ENCODE results near the gene SERPINF2. TPM values are rescaled to one million over a fixed set of nuclear protein-coding genes. Genes with fewer than 3 reads are reported as not detected.
"Not testable (repeated sequence)": the region's sequence is repeated elsewhere in the genome, so short reads cannot be mapped to it uniquely, and the experiment has no call there.

Gene SERPINF2
- total and polyA plus RNA-seq, 5 donors from 2014 or later = 0.69 TPM; not detected in 4

GRCh38 chr17:1764284-1764683, 21.6 kb downstream of the SERPINF2 start:
- H3K4me1 Mint-ChIP-seq = peaks cover 6 to 44% (median 15%) of the 10 kb centered on the region in 4 donors
- peak overlapping the region; percentile 48 to 83 (median 74) for H3K4me3 Mint-ChIP-seq
- peak overlapping the region; percentile 72 to 94 (median 84) for H3K27ac Mint-ChIP-seq
- H3K36me3 ChIP-seq (ENCODE audit: control insufficient read depth, insufficient read depth, low read length) = no peaks in the 10 kb centered on the region
- no peaks in the 10 kb centered on the region for H3K27me3 ChIP-seq (ENCODE audit: control insufficient read depth, insufficient read depth, low read length)
- peaks cover 35% of the 10 kb centered on the region for H3K4me1 ChIP-seq (ENCODE audit: control insufficient read depth, insufficient read depth, low read length, poor library complexity, severe bottlenecking)
- DNase-seq (peak; percentile 25 to 97 (median 72)), ATAC-seq (ENCODE audit: low read depth in 2 of 2) (peak; percentile 90 to 91)
- H3K4me3 ChIP-seq (ENCODE audit: low read depth, low read length) = peak overlapping the region; percentile 35
- no peaks in the 10 kb centered on the region for H3K9me3 ChIP-seq (ENCODE audit: control insufficient read depth in 2 of 2, low read length in 2 of 2)
- H3K27me3 Mint-ChIP-seq = no peaks in the 10 kb centered on the region
- peak overlapping the region; percentile 69 for H3K27ac ChIP-seq (ENCODE audit: insufficient read depth, low read length, poor library complexity, severe bottlenecking)
- H3K9me3 Mint-ChIP-seq = no peaks in the 10 kb centered on the region
- H3K36me3 Mint-ChIP-seq = no peaks in the 10 kb centered on the region

GRCh38 chr17:1764705-1765104, 22.0 kb downstream of the SERPINF2 start:
- H3K36me3 Mint-ChIP-seq; H3K36me3 ChIP-seq (ENCODE audit: control insufficient read depth, insufficient read depth, low read length); H3K4me3 ChIP-seq (ENCODE audit: low read depth, low read length); DNase-seq; ATAC-seq (ENCODE audit: low read depth in 2 of 2); H3K9me3 ChIP-seq (ENCODE audit: control insufficient read depth in 2 of 2, low read length in 2 of 2); H3K27me3 ChIP-seq (ENCODE audit: control insufficient read depth, insufficient read depth, low read length); H3K27me3 Mint-ChIP-seq; H3K9me3 Mint-ChIP-seq: not testable (repeated sequence)
- Mint-ChIP-seq H3K4me1 (peaks cover 6 to 48% (median 15%) of the 10 kb centered on the region in 4 donors), H3K4me3 (peak overlapping the region; percentile 48 to 83 (median 74)), H3K27ac (peak overlapping the region; percentile 72 to 94 (median 84))
- peaks cover 35% of the 10 kb centered on the region for H3K4me1 ChIP-seq (ENCODE audit: control insufficient read depth, insufficient read depth, low read length, poor library complexity, severe bottlenecking)
- peak overlapping the region; percentile 69 for H3K27ac ChIP-seq (ENCODE audit: insufficient read depth, low read length, poor library complexity, severe bottlenecking)

- no peaks in the 10 kb centered on the region for H3K36me3 Mint-ChIP-seq
- Histone ChIP-seq H3K27ac (ENCODE audit: insufficient read depth, low read length, poor library complexity, severe bottlenecking) (no peak overlapping the region), H3K4me3 (ENCODE audit: low read depth, low read length) (no peak overlapping the region), H3K9me3 (ENCODE audit: control insufficient read depth in 2 of 2, low read length in 2 of 2) (no peaks in the 10 kb centered on the region), H3K4me1 (ENCODE audit: control insufficient read depth, insufficient read depth, low read length, poor library complexity, severe bottlenecking) (peaks cover 35% of the 10 kb centered on the region), H3K27me3 (ENCODE audit: control insufficient read depth, insufficient read depth, low read length) (no peaks in the 10 kb centered on the region), H3K36me3 (ENCODE audit: control insufficient read depth, insufficient read depth, low read length) (no peaks in the 10 kb centered on the region)
- no peak for DNase-seq
- no peak overlapping the region for H3K27ac Mint-ChIP-seq
- H3K4me3 Mint-ChIP-seq = no peak overlapping the region
- H3K4me1 Mint-ChIP-seq = peaks cover 6 to 52% (median 15%) of the 10 kb centered on the region in 4 donors
- no peak for ATAC-seq (ENCODE audit: low read depth in 2 of 2)
- no peaks in the 10 kb centered on the region for H3K9me3 Mint-ChIP-seq
- H3K27me3 Mint-ChIP-seq = no peaks in the 10 kb centered on the region
These were observed 22.9 kb downstream of the SERPINF2 start for GRCh38 chr17:1765576-1765975.

GRCh38 chr17:1766382-1767135, 23.9 kb downstream of the SERPINF2 start:
- Histone ChIP-seq H3K4me1 (ENCODE audit: control insufficient read depth, insufficient read depth, low read length, poor library complexity, severe bottlenecking) (peaks cover 32% of the 10 kb centered on the region), H3K36me3 (ENCODE audit: control insufficient read depth, insufficient read depth, low read length) (no peaks in the 10 kb centered on the region), H3K9me3 (ENCODE audit: control insufficient read depth in 2 of 2, low read length in 2 of 2) (no peaks in the 10 kb centered on the region), H3K27me3 (ENCODE audit: control insufficient read depth, insufficient read depth, low read length) (no peaks in the 10 kb centered on the region), H3K27ac (ENCODE audit: insufficient read depth, low read length, poor library complexity, severe bottlenecking) (no peak overlapping the region), H3K4me3 (ENCODE audit: low read depth, low read length) (no peak overlapping the region)
- ATAC-seq (ENCODE audit: low read depth in 2 of 2) (no peak), DNase-seq (no peak)
- Mint-ChIP-seq H3K9me3 (no peaks in the 10 kb centered on the region), H3K27ac (peak overlapping the region in 1 of 3 donors; percentile 5), H3K4me1 (peaks cover 6 to 52% (median 15%) of the 10 kb centered on the region in 4 donors), H3K4me3 (no peak overlapping the region), H3K27me3 (no peaks in the 10 kb centered on the region), H3K36me3 (no peaks in the 10 kb centered on the region)

GRCh38 chr17:1767358-1767757, 24.7 kb downstream of the SERPINF2 start:
- ATAC-seq (ENCODE audit: low read depth in 2 of 2) (no peak), DNase-seq (no peak)
- no peaks in the 10 kb centered on the region for H3K36me3 Mint-ChIP-seq
- peak overlapping the region in 1 of 4 donors; percentile 35 for H3K4me3 Mint-ChIP-seq
- H3K36me3 ChIP-seq (ENCODE audit: control insufficient read depth, insufficient read depth, low read length) = no peaks in the 10 kb centered on the region
- no peaks in the 10 kb centered on the region for H3K9me3 Mint-ChIP-seq
- H3K4me3 ChIP-seq (ENCODE audit: low read depth, low read length) = no peak overlapping the region
- H3K4me1 ChIP-seq (ENCODE audit: control insufficient read depth, insufficient read depth, low read length, poor library complexity, severe bottlenecking) = peaks cover 24% of the 10 kb centered on the region
- no peak overlapping the region for H3K27ac ChIP-seq (ENCODE audit: insufficient read depth, low read length, poor library complexity, severe bottlenecking)
- no peaks in the 10 kb centered on the region for H3K27me3 Mint-ChIP-seq
- no peaks in the 10 kb centered on the region for H3K9me3 ChIP-seq (ENCODE audit: control insufficient read depth in 2 of 2, low read length in 2 of 2)
- no peaks in the 10 kb centered on the region for H3K27me3 ChIP-seq (ENCODE audit: control insufficient read depth, insufficient read depth, low read length)
- peaks cover 6 to 44% (median 15%) of the 10 kb centered on the region in 4 donors for H3K4me1 Mint-ChIP-seq
- peak overlapping the region in 1 of 3 donors; percentile 44 for H3K27ac Mint-ChIP-seq

- Histone ChIP-seq H3K9me3 (ENCODE audit: control insufficient read depth in 2 of 2, low read length in 2 of 2) (no peaks in the 10 kb centered on the region), H3K4me1 (ENCODE audit: control insufficient read depth, insufficient read depth, low read length, poor library complexity, severe bottlenecking) (no peaks in the 10 kb centered on the region), H3K27ac (ENCODE audit: insufficient read depth, low read length, poor library complexity, severe bottlenecking) (no peak overlapping the region), H3K27me3 (ENCODE audit: control insufficient read depth, insufficient read depth, low read length) (no peaks in the 10 kb centered on the region), H3K4me3 (ENCODE audit: low read depth, low read length) (no peak overlapping the region), H3K36me3 (ENCODE audit: control insufficient read depth, insufficient read depth, low read length) (no peaks in the 10 kb centered on the region)
- Mint-ChIP-seq H3K4me3 (peak overlapping the region in 3 of 4 donors; percentile 44 to 60 (median 48)), H3K27me3 (no peaks in the 10 kb centered on the region), H3K9me3 (peaks cover 0 to 1% (median 0%) of the 10 kb centered on the region in 7 donors), H3K27ac (peak overlapping the region; percentile 29 to 46 (median 38)), H3K36me3 (no peaks in the 10 kb centered on the region), H3K4me1 (peaks cover 0 to 24% (median 5%) of the 10 kb centered on the region in 4 donors)
- peak in 1 of 2 donors; percentile 19 for ATAC-seq (ENCODE audit: low read depth in 2 of 2)
- DNase-seq = peak in 1 of 3 donors; percentile 24
These were observed 27.3 kb downstream of the SERPINF2 start for GRCh38 chr17:1769822-1770477.

GRCh38 chr17:1773000-1773695, 30.5 kb downstream of the SERPINF2 start:
- H3K27me3 Mint-ChIP-seq; H3K9me3 Mint-ChIP-seq; H3K9me3 ChIP-seq (ENCODE audit: control insufficient read depth in 2 of 2, low read length in 2 of 2); H3K27me3 ChIP-seq (ENCODE audit: control insufficient read depth, insufficient read depth, low read length); ATAC-seq (ENCODE audit: low read depth in 2 of 2); H3K4me1 ChIP-seq (ENCODE audit: control insufficient read depth, insufficient read depth, low read length, poor library complexity, severe bottlenecking); H3K4me3 Mint-ChIP-seq; H3K36me3 Mint-ChIP-seq; H3K27ac ChIP-seq (ENCODE audit: insufficient read depth, low read length, poor library complexity, severe bottlenecking); DNase-seq; H3K4me3 ChIP-seq (ENCODE audit: low read depth, low read length): not testable (repeated sequence)
- peaks cover 10% of the 10 kb centered on the region for H3K36me3 ChIP-seq (ENCODE audit: control insufficient read depth, insufficient read depth, low read length)
- Mint-ChIP-seq H3K27ac (peak overlapping the region; percentile 8 to 73 (median 15)), H3K4me1 (peaks cover 0 to 14% (median under 1%) of the 10 kb centered on the region in 4 donors)
